VCaP (cell line): ENCODE data around the gene SRPK2.
"Not testable (repeated sequence)": the region's sequence is repeated elsewhere in the genome, so short reads cannot be mapped to it uniquely, and the experiment has no call there.

Experiments
- H3K27ac ChIP-seq: fragments of 450-650 bp; 2 replicates; pipeline ENCODE4 v1.5.1; 2017
- TF ChIP-seq, protein P1 (sequence below): fragments of 450-650 bp; conservative IDR thresholded peaks from 2 replicates; pipeline ENCODE4 v1.5.1; 2017; ENCODE audit warnings: mild to moderate bottlenecking, moderate library complexity

Gene SRPK2

DNA sequence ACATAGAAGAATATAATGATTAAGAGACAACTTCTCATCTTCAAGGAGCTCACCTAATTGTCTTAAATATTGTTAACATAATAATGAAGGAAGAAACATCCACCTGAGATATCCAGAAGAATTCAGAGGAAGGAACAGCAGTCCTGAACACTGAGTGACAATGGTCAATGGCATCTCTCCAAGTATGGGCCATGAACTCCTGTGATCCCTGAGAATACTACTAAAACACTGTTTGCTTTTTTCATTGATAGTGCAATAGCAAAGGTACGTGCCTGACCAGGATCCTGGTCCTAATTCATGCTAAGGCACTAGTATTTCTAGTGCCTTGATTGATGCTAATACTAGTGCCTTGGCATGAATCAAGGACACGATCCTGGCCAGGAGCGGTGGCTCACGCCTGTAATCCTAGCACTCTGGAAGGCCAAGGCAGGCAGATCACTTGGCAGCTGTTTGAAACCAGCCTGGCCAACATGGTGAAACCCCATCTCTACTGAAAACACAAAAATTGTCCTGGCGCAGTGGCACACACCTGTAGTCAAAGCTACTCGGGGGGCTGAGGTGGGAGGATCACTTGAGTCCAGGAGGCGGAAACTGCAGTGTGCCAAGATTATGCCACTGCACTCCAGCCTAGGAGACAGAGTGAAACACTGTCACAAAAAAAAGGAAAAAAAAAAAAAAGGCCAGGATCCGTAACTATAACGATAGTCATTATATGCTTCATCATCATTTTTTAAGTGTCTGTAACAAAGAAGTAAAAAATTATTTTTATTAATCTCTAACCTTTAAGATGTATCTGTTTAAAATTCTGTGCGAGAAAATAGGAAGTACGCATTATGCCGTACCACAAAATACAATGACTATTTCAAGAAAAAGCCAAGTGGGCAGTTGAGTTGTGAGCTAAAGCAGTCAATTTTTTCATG, 49.1 kb downstream of the SRPK2 start:
- peak overlapping the region; percentile 41 for H3K27ac ChIP-seq
- TF ChIP-seq, protein P1, sequence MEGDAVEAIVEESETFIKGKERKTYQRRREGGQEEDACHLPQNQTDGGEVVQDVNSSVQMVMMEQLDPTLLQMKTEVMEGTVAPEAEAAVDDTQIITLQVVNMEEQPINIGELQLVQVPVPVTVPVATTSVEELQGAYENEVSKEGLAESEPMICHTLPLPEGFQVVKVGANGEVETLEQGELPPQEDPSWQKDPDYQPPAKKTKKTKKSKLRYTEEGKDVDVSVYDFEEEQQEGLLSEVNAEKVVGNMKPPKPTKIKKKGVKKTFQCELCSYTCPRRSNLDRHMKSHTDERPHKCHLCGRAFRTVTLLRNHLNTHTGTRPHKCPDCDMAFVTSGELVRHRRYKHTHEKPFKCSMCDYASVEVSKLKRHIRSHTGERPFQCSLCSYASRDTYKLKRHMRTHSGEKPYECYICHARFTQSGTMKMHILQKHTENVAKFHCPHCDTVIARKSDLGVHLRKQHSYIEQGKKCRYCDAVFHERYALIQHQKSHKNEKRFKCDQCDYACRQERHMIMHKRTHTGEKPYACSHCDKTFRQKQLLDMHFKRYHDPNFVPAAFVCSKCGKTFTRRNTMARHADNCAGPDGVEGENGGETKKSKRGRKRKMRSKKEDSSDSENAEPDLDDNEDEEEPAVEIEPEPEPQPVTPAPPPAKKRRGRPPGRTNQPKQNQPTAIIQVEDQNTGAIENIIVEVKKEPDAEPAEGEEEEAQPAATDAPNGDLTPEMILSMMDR: no peak

DNA sequence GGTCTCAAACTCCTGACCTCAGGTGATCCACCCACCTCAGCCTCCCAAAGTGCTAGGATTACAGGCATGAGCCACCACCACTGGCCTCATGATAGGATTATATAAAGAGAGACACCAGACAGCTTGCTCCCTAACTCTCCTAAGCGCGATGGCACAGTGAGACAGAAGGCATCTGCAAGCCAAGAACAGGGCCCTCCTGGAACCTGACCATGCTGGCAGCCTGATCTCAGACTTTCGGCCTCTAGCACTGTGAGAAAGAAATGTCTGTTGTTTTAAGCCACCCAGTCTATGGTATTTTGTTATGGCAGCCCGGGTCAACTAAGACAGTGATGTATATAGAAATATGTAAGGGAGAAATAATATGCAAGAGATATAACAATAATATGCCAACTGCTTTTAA, 51.2 kb downstream of the SRPK2 start:
- no peak overlapping the region for H3K27ac ChIP-seq
- TF ChIP-seq, protein P1: no peak

DNA sequence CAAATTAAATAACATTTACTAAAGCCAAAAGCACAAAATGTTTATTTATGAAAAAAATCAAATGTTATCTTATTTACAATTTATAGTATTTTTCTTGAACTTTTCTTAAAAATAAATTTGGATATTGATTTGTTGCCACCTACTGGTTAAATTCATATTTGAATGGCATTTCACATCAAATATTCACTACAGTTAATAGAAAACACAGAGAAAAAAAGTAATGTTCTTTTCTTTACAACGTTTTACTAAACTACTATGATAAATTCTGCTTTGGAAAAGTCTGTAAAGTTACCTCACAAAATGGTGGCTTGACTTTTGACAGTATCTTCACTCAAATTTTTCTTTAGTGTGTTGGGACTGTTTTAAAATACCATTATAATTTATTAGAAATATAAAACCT, 52.7 kb downstream of the SRPK2 start:
- H3K27ac ChIP-seq: no peak overlapping the region
- TF ChIP-seq, protein P1: peak; percentile 75

DNA sequence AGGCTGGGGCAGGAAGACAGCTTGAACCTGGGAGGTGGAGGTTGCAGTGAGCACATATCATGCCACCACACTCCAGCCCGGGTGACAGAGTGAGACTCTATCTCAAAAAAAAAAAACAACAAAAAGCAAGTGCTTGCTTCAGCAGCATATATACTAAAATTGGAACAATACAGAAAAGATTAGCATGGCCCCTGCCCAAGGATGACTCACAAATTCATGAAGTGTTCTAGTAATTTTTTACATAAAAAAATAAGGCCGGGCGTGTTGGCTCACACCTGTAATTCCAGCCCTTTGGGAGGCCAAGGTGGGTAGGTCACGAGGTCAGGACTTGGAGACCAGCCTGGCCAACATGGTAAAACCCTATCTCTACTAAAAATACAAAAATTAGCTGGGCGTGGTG, 56.1 kb downstream of the SRPK2 start:
- not testable (repeated sequence) for H3K27ac ChIP-seq

DNA sequence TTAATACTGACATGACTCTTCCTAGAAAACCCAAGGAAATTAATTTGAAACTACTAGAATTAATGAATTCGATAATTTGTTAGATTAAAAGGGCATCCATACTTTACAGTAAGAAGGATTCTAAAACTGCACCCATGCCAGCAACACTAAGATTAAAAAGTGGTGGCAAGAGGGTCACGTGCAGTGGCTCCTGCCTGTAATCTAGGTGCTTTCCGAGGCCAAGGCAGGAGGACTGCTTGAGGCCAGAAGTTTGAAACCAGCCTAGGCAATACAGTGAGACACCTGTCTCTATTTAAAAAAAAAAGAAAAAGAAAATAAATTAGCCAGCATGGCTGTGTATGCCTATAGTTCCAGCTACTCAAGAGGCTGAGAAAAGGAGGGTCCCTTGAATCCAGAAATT, 58.2 kb downstream of the SRPK2 start:
- H3K27ac ChIP-seq: no peak overlapping the region
- TF ChIP-seq, protein P1: no peak

DNA sequence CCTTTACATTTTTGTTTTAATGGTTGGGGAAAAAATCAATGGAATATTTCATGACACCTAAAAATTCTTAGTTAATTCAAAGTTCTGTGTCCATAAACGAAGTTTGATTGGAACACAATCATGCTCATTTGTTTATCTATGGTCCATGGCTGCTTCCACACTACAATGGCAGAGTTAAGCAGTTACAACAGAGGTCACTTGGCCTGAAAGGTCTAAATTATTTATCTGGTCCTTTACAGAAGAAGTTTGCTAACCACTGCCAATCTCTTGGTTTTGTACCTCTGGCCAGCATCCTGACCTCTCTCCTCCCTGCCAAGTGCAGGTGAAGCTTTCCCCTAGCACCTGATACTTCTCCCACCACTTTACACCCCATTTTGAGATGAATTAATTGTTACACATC, 61.5 kb downstream of the SRPK2 start:
- H3K27ac ChIP-seq: no peak overlapping the region
- TF ChIP-seq, protein P1: no peak

DNA sequence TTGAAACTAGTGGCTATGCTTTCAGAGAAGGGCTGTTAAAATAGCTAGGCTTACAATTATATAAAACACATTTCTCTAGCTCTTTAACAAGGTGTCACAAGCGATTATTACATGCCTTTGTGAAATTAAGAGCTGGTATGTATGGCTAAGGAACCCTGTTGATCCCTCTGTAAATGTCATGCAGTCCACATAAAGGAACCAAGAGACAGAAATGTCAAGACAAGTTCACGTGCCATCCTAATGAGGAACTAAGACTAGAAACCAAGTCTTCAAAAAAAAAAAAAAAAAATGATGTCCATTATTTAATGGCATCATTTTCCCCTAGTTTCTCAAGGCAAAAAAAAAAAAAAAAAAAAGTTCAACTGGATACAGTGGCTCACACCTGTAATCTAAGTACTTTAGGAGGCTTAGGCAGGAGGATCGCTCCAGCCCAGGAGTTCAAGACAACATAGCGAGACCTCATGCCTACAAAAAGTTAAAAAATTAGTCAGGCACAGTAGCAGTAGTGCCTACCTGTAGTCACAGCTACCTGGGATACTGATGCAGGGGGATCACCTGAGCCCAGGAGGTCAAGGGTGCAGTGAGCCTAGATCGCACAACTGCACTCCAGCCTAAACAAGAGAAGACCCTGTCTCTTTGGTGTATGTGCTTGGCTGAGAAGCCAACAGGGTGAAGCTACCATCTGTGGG, 63.4 kb downstream of the SRPK2 start:
- TF ChIP-seq, protein P1: no peak
- H3K27ac ChIP-seq: no peak overlapping the region

DNA sequence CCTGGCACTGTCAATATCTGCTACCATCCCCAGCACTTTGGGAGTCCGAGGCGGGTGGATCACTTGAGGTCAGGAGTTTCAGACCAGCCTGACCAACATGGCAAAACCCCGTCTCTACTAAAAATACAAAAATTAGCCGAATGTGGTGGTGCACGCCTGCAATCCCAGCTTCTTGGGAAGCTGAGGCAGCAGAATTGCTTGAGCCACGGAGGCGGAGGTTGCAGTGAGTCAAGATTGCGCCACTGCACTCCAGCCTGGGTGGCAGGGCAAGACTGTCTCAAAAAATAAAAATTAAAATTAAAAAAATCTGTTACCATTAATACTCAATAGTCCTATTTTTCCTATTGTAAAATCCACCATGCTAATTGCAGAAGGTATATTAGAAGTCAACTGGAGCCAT, 64.1 kb downstream of the SRPK2 start:
- not testable (repeated sequence) for H3K27ac ChIP-seq
